GM23338 (cell line): ENCODE measurements around the gene FCHSD1. TPM values are rescaled to one million over a fixed set of nuclear protein-coding genes. Genes with fewer than 3 reads are reported as not detected.

Source experiments
- ATAC-seq: fragments of 200-7000 bp; cut with Tn5 transposase; 3 replicates; pipeline ENCODE4 v1.9.1; 2020
- DNase-seq: peaks from one replicate; pipeline ENCODE4 v3.0.0-alpha.2; 2015; ENCODE audit warnings: low spot score
- H2AFZ ChIP-seq: fragments of 200-600 bp; sonication (generic); 2 replicates; pipeline ENCODE4 v1.8.0; 2016; ENCODE audit warnings: antibody characterized with exemption, mild to moderate bottlenecking, moderate library complexity
- H3F3A ChIP-seq: fragments of 200-600 bp; sonication (generic); replicated peaks from 2 replicates; pipeline ENCODE4 v1.8.0; 2017; ENCODE audit warnings: antibody characterized with exemption, mixed run types, low read depth
- H3K27ac ChIP-seq: fragments of 200-600 bp; sonication (generic); 2 replicates; pipeline ENCODE4 v1.6.1; 2016; ENCODE audit warnings: low read depth
- H3K27me3 ChIP-seq: fragments of 200-600 bp; sonication (generic); 2 replicates; pipeline ENCODE4 v1.8.0; 2016; ENCODE audit warnings: mild to moderate bottlenecking, mixed run types, moderate library complexity; ENCODE audit not compliant: insufficient read depth
- H3K36me3 ChIP-seq: fragments of 200-600 bp; sonication (generic); 2 replicates; pipeline ENCODE4 v1.8.0; 2016; ENCODE audit warnings: mild to moderate bottlenecking; ENCODE audit not compliant: insufficient read depth
- H3K4me1 ChIP-seq: fragments of 200-600 bp; sonication (generic); 2 replicates; pipeline ENCODE4 v1.8.0; 2016; ENCODE audit warnings: mild to moderate bottlenecking, moderate library complexity; ENCODE audit not compliant: insufficient read depth
- H3K4me2 ChIP-seq: fragments of 200-600 bp; sonication (generic); 2 replicates; pipeline ENCODE4 v1.7.1; 2017; ENCODE audit warnings: mixed run types
- H3K4me3 ChIP-seq: fragments of 200-600 bp; sonication (generic); 2 replicates; pipeline ENCODE4 v1.6.1; 2016; ENCODE audit warnings: mixed run types
- H3K79me2 ChIP-seq: fragments of 200-600 bp; sonication (generic); replicated peaks from 2 replicates; pipeline ENCODE4 v1.8.0; 2017; ENCODE audit warnings: mild to moderate bottlenecking; ENCODE audit not compliant: insufficient read depth
- H3K9me2 ChIP-seq: fragments of 200-600 bp; sonication (generic); 2 replicates; pipeline ENCODE4 v1.8.0; 2017; ENCODE audit not compliant: insufficient read depth
- H4K20me1 ChIP-seq: fragments of 200-600 bp; sonication (generic); replicated peaks from 2 replicates; pipeline ENCODE4 v1.8.0; 2017; ENCODE audit warnings: mild to moderate bottlenecking; ENCODE audit not compliant: insufficient read depth
- H3K27ac Mint-ChIP-seq: 2 replicates; pipeline ENCODE4 v1.8.0; 2020; ENCODE audit warnings: inconsistent platforms, mild to moderate bottlenecking, moderate library complexity, mixed read lengths
- H3K27me3 Mint-ChIP-seq: 3 replicates; pipeline ENCODE4 v1.8.0; 2022; ENCODE audit warnings: low read depth, mild to moderate bottlenecking, moderate library complexity, mixed read lengths, inconsistent platforms; ENCODE audit not compliant: insufficient read depth, poor library complexity
- H3K36me3 Mint-ChIP-seq: 3 replicates; pipeline ENCODE4 v1.8.0; 2021; ENCODE audit warnings: low read depth, mild to moderate bottlenecking, inconsistent platforms, moderate library complexity, mixed read lengths
- H3K4me1 Mint-ChIP-seq: 3 replicates; pipeline ENCODE4 v1.8.0; 2020; ENCODE audit warnings: mild to moderate bottlenecking, inconsistent platforms, mixed read lengths
- H3K4me3 Mint-ChIP-seq: 3 replicates; pipeline ENCODE4 v1.8.0; 2021; ENCODE audit warnings: moderate library complexity, mild to moderate bottlenecking, inconsistent platforms, mixed read lengths
- H3K9me3 Mint-ChIP-seq: 3 replicates; pipeline ENCODE4 v1.8.0; 2020; ENCODE audit warnings: moderate library complexity, mild to moderate bottlenecking, inconsistent platforms, mixed read lengths
- CREB1 ChIP-seq: fragments of 250-450 bp; sonication (Bioruptor Pico); IDR thresholded peaks from 2 replicates; pipeline ENCODE4 v1.5.0; 2020; ENCODE audit warnings: low read depth, mild to moderate bottlenecking, moderate library complexity
- EZH2 ChIP-seq: fragments of 200-600 bp; sonication (generic); IDR thresholded peaks from one replicate; pipeline ENCODE4 v1.8.0; 2017; ENCODE audit warnings: antibody characterized with exemption, mild to moderate bottlenecking, low read depth; ENCODE audit not compliant: unreplicated experiment
- EZH2phosphoT487 ChIP-seq: fragments of 200-600 bp; sonication (generic); IDR thresholded peaks from one replicate; pipeline ENCODE4 v1.8.1; 2018; ENCODE audit warnings: antibody characterized with exemption; ENCODE audit not compliant: unreplicated experiment
- JUNB ChIP-seq: IDR thresholded peaks from one replicate; pipeline ENCODE4 v1.6.1; 2016; ENCODE audit warnings: antibody characterized with exemption; ENCODE audit not compliant: unreplicated experiment
- NANOG ChIP-seq: IDR thresholded peaks from 2 replicates; pipeline ENCODE4 v1.6.1; 2016; ENCODE audit warnings: antibody characterized with exemption, borderline replicate concordance
- POLR2AphosphoS5 ChIP-seq: IDR thresholded peaks from 2 replicates; pipeline ENCODE4 v1.6.1; 2016; ENCODE audit warnings: antibody characterized with exemption, low read depth
- REST ChIP-seq: IDR thresholded peaks from one replicate; pipeline ENCODE4 v1.6.1; 2018; ENCODE audit warnings: antibody characterized with exemption; ENCODE audit not compliant: unreplicated experiment
- STAT1 ChIP-seq: IDR thresholded peaks from one replicate; pipeline ENCODE4 v1.6.1; 2016; ENCODE audit warnings: antibody characterized with exemption; ENCODE audit not compliant: unreplicated experiment
- ZNF114 ChIP-seq: fragments of 250-450 bp; sonication (Bioruptor Pico); IDR thresholded peaks from 2 replicates; pipeline ENCODE4 v1.5.0; 2020; ENCODE audit warnings: mild to moderate bottlenecking, moderate library complexity
- ZNF331 ChIP-seq: fragments of 250-450 bp; sonication (Bioruptor Pico); IDR thresholded peaks from 2 replicates; pipeline ENCODE4 v1.5.0; 2020; ENCODE audit warnings: low read depth, mild to moderate bottlenecking, moderate library complexity
- ZNF462 ChIP-seq: fragments of 250-450 bp; sonication (Bioruptor Pico); IDR thresholded peaks from 2 replicates; pipeline ENCODE4 v1.5.0; 2020; ENCODE audit warnings: mild to moderate bottlenecking, moderate library complexity
- polyA plus RNA-seq: library from polyadenylated mRNA; unstranded; fragments of >200 nt; fragmentation: Nextera tagmentation; extraction: Ambion mirVana; gene quantifications from 2 replicates; pipeline ENCODE4 v1.2.1, GENCODE V29; 2016
- total RNA-seq: library from RNA; depleted of rRNA; stranded (reverse); fragments of >200 nt; shearing (Covaris generic); gene quantifications from 2 replicates; pipeline ENCODE4 v1.2.3, GENCODE V29; 2014
- TF ChIP-seq, protein P1 (sequence below): IDR thresholded peaks from 2 replicates; pipeline ENCODE4 v1.6.1; 2016; ENCODE audit warnings: antibody characterized with exemption
- TF ChIP-seq, protein P2 (sequence below), 2 experiments: fragments of 200-600 bp in 1 of 2; sonication (generic) in 1 of 2; conservative IDR thresholded peaks; 2 replicates each; pipeline versions ENCODE4 v1.5.1 to v1.6.1; 2016 to 2017; ENCODE audit warnings: antibody characterized with exemption in 2 of 2, low read depth in 2 of 2, mild to moderate bottlenecking in 2 of 2, moderate library complexity in 1 of 2

Gene FCHSD1
- total and polyA plus RNA-seq, 2 experiments from 2014 or later = 24.7 to 46.6 TPM

GRCh38 chr5:141613344-141613743 is 37.9 kb downstream of the FCHSD1 start:
- no peaks in the 10 kb centered on the region for H3K9me3 Mint-ChIP-seq

More at GRCh38 chr5:141613344-141613743, 37.9 kb downstream of the FCHSD1 start:
- no peak for TF ChIP-seq ZNF331 (CRISPR knock-in tag)
- TF ChIP-seq ZNF114 (CRISPR knock-in tag) = no peak
- TF ChIP-seq NANOG = no peak
- no peak for TF ChIP-seq ZNF462
- TF ChIP-seq, protein P1, sequence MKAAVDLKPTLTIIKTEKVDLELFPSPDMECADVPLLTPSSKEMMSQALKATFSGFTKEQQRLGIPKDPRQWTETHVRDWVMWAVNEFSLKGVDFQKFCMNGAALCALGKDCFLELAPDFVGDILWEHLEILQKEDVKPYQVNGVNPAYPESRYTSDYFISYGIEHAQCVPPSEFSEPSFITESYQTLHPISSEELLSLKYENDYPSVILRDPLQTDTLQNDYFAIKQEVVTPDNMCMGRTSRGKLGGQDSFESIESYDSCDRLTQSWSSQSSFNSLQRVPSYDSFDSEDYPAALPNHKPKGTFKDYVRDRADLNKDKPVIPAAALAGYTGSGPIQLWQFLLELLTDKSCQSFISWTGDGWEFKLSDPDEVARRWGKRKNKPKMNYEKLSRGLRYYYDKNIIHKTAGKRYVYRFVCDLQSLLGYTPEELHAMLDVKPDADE = no peak
- TF ChIP-seq, protein P2, sequence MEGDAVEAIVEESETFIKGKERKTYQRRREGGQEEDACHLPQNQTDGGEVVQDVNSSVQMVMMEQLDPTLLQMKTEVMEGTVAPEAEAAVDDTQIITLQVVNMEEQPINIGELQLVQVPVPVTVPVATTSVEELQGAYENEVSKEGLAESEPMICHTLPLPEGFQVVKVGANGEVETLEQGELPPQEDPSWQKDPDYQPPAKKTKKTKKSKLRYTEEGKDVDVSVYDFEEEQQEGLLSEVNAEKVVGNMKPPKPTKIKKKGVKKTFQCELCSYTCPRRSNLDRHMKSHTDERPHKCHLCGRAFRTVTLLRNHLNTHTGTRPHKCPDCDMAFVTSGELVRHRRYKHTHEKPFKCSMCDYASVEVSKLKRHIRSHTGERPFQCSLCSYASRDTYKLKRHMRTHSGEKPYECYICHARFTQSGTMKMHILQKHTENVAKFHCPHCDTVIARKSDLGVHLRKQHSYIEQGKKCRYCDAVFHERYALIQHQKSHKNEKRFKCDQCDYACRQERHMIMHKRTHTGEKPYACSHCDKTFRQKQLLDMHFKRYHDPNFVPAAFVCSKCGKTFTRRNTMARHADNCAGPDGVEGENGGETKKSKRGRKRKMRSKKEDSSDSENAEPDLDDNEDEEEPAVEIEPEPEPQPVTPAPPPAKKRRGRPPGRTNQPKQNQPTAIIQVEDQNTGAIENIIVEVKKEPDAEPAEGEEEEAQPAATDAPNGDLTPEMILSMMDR (conservative IDR thresholded peaks at IDR 0.05; ENCODE audit: low read depth in 2 of 2) = no peak
- no peak for TF ChIP-seq STAT1
- TF ChIP-seq EZH2 = no peak
- no peak for TF ChIP-seq JUNB
- TF ChIP-seq POLR2AphosphoS5 = no peak
- TF ChIP-seq CREB1 = no peak
- TF ChIP-seq EZH2phosphoT487 = no peak
- no peak for TF ChIP-seq REST
- H3K4me1 ChIP-seq = peaks cover 38% of the 10 kb centered on the region
- H3K79me2 ChIP-seq = peaks cover 97% of the 10 kb centered on the region
- H3F3A ChIP-seq = no peaks in the 10 kb centered on the region
- Mint-ChIP-seq H3K36me3 (peaks cover 11% of the 10 kb centered on the region; the same call in 2 of the 3 replicates), H3K4me3 (no peak overlapping the region), H3K4me1 (peaks cover 47% of the 10 kb centered on the region), H3K27ac (no peak overlapping the region), H3K27me3 (peaks cover 3% of the 10 kb centered on the region)
- H3K36me3 ChIP-seq = no peaks in the 10 kb centered on the region
- DNase-seq (no peak), ATAC-seq (no peak)
- no peak overlapping the region for H3K4me3 ChIP-seq
- H3K9me2 ChIP-seq = no peaks in the 10 kb centered on the region
- 0 out of 2 replicates have a peak overlapping the region, but pooled peaks have one; percentile 17 for H3K4me2 ChIP-seq
- peaks cover 25% of the 10 kb centered on the region for H4K20me1 ChIP-seq
- no peak overlapping the region for H2AFZ ChIP-seq
- H3K27me3 ChIP-seq = no peaks in the 10 kb centered on the region
- H3K27ac ChIP-seq = no peak overlapping the region
